ENCODE measurements around the gene PPP1R3G.

The PPP1R3G gene

GRCh38 chr6:5094327-5094726, 9.2 kb downstream of the PPP1R3G start:
- TF ChIP-seq EP300 (IDR thresholded peaks at IDR 0.05; ENCODE audit: borderline replicate concordance): no peak
- TF ChIP-seq FOXM1 (IDR thresholded peaks at IDR 0.05; ENCODE audit: borderline replicate concordance, low read depth): no peak
- TF ChIP-seq TCF12 (IDR thresholded peaks at IDR 0.05; ENCODE audit: low read depth): no peak
- TF ChIP-seq, protein P1, sequence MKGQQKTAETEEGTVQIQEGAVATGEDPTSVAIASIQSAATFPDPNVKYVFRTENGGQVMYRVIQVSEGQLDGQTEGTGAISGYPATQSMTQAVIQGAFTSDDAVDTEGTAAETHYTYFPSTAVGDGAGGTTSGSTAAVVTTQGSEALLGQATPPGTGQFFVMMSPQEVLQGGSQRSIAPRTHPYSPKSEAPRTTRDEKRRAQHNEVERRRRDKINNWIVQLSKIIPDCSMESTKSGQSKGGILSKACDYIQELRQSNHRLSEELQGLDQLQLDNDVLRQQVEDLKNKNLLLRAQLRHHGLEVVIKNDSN (IDR thresholded peaks at IDR 0.05): no peak

DNA sequence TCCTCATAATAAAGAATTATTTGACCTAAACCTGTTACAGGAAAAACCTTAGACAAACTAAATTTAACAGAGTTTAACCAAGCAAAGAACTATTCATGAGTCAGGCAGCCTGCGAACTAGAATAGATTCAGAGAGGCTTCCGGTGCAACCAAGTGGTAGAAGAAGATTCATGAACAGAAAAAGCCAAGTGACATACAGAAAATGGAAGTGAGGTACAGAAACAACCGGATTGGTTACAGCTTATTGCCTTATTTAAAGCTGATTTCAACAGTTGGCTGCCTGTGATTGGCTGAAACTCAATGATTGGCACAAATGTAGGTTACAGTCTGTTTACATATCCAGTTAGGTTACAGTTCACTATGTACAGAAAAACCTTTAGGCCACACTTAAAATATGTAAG, 10.1 kb downstream of the PPP1R3G start:
- TF ChIP-seq ZBTB7A (IDR thresholded peaks at IDR 0.05; ENCODE audit: low read depth) (no peak), CREB1 (IDR thresholded peaks at IDR 0.05; ENCODE audit: low read depth) (no peak), TCF12 (IDR thresholded peaks at IDR 0.05; ENCODE audit: low read depth) (no peak), FOXM1 (IDR thresholded peaks at IDR 0.05; ENCODE audit: borderline replicate concordance, low read depth) (no peak), MAX (IDR thresholded peaks at IDR 0.05) (no peak), YY1 (IDR thresholded peaks at IDR 0.05; ENCODE audit: low read depth) (no peak), EGR1 (IDR thresholded peaks at IDR 0.05) (no peak), NFIC (IDR thresholded peaks at IDR 0.05) (no peak), EP300 (IDR thresholded peaks at IDR 0.05; ENCODE audit: borderline replicate concordance) (no peak), CEBPB (IDR thresholded peaks at IDR 0.05) (no peak), TEAD4 (IDR thresholded peaks at IDR 0.05) (no peak)
- TF ChIP-seq, protein P1 (IDR thresholded peaks at IDR 0.05): no peak
- TF ChIP-seq, protein P2, sequence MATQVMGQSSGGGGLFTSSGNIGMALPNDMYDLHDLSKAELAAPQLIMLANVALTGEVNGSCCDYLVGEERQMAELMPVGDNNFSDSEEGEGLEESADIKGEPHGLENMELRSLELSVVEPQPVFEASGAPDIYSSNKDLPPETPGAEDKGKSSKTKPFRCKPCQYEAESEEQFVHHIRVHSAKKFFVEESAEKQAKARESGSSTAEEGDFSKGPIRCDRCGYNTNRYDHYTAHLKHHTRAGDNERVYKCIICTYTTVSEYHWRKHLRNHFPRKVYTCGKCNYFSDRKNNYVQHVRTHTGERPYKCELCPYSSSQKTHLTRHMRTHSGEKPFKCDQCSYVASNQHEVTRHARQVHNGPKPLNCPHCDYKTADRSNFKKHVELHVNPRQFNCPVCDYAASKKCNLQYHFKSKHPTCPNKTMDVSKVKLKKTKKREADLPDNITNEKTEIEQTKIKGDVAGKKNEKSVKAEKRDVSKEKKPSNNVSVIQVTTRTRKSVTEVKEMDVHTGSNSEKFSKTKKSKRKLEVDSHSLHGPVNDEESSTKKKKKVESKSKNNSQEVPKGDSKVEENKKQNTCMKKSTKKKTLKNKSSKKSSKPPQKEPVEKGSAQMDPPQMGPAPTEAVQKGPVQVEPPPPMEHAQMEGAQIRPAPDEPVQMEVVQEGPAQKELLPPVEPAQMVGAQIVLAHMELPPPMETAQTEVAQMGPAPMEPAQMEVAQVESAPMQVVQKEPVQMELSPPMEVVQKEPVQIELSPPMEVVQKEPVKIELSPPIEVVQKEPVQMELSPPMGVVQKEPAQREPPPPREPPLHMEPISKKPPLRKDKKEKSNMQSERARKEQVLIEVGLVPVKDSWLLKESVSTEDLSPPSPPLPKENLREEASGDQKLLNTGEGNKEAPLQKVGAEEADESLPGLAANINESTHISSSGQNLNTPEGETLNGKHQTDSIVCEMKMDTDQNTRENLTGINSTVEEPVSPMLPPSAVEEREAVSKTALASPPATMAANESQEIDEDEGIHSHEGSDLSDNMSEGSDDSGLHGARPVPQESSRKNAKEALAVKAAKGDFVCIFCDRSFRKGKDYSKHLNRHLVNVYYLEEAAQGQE (IDR thresholded peaks at IDR 0.05; ENCODE audit: low read depth): no peak

GRCh38 chr6:5096482-5096881, 11.3 kb downstream of the PPP1R3G start:
- no peak for TF ChIP-seq TAF1 (IDR thresholded peaks at IDR 0.05; ENCODE audit: low read depth)
- no peak for TF ChIP-seq MAX (IDR thresholded peaks at IDR 0.05)
- no peak for TF ChIP-seq NFIC (IDR thresholded peaks at IDR 0.05)
- TF ChIP-seq YY1 (IDR thresholded peaks at IDR 0.05; ENCODE audit: low read depth): no peak
- TF ChIP-seq EGR1 (IDR thresholded peaks at IDR 0.05): no peak
- TF ChIP-seq RAD21 (IDR thresholded peaks at IDR 0.05; ENCODE audit: low read depth): no peak
- TF ChIP-seq TCF12 (IDR thresholded peaks at IDR 0.05; ENCODE audit: low read depth): no peak
- TF ChIP-seq ZBTB7A (IDR thresholded peaks at IDR 0.05; ENCODE audit: low read depth): no peak
- TF ChIP-seq, protein P2 (IDR thresholded peaks at IDR 0.05; ENCODE audit: low read depth): no peak
- TF ChIP-seq FOXM1 (IDR thresholded peaks at IDR 0.05; ENCODE audit: borderline replicate concordance, low read depth): no peak
- no peak for TF ChIP-seq EP300 (IDR thresholded peaks at IDR 0.05; ENCODE audit: borderline replicate concordance)
- no peak for TF ChIP-seq CREB1 (IDR thresholded peaks at IDR 0.05; ENCODE audit: low read depth)
- TF ChIP-seq CEBPB (IDR thresholded peaks at IDR 0.05): no peak

DNA sequence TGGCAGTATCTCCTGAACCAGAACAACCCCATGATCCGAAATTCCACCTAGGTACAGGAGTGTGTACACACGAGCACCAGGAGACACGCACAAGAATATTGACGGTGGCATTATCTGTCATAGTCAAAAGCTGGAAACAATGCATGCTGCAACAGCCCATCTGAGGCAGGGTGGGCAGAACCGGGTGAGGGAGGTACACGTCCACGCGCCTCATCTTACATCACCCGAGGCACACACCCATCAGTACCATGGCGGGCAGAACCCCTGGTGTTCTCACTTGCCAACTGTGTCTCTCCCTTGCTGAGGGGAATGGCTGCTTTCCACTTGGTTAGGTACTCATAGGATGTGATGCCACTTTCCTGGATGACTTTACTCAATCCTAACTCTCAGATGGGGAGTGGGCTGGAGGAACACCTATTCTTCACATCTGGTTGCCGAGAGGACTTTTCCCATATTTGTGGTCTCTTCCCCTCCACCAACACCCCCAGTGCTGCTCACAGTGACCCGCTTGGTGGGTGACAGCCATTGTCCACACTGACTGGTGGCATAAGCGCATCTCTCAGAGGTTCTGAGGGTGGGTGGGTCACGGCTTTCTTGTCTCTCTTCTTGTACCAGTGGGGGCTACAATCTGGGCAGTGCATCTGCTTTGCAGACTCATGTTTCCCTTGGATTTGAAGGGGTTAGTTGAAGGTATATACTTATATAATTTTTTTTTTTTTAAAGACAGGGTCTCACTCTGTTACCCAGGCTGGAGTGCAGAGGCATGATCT, 13.5 kb downstream of the PPP1R3G start:
- TF ChIP-seq TCF12 (IDR thresholded peaks at IDR 0.05; ENCODE audit: low read depth) (no peak), EGR1 (IDR thresholded peaks at IDR 0.05) (no peak), TAF1 (IDR thresholded peaks at IDR 0.05; ENCODE audit: low read depth) (no peak), MAX (IDR thresholded peaks at IDR 0.05) (no peak), CEBPB (IDR thresholded peaks at IDR 0.05) (no peak), RAD21 (IDR thresholded peaks at IDR 0.05; ENCODE audit: low read depth) (no peak), CREB1 (IDR thresholded peaks at IDR 0.05; ENCODE audit: low read depth) (no peak), YY1 (IDR thresholded peaks at IDR 0.05; ENCODE audit: low read depth) (no peak)
- TF ChIP-seq, protein P2 (IDR thresholded peaks at IDR 0.05; ENCODE audit: low read depth): no peak
- TF ChIP-seq, protein P1 (IDR thresholded peaks at IDR 0.05): no peak
